ENCODE results near the gene FHL2.

FHL2 gene

GRCh38 chr2:105324732-105325131, 74.1 kb downstream of the FHL2 start:
- no peak for TF ChIP-seq POLR2A (IDR thresholded peaks at IDR 0.05; ENCODE audit: low read depth, low read length)
- FAIRE-seq (peak; percentile 71), DNase-seq (ENCODE audit: insufficient read length, low spot score) (peak; percentile 66)

- TF ChIP-seq POLR2A (IDR thresholded peaks at IDR 0.05; ENCODE audit: low read depth, low read length) = no peak
- FAIRE-seq (no peak), DNase-seq (ENCODE audit: insufficient read length, low spot score) (no peak)
These were observed 74.8 kb downstream of the FHL2 start for GRCh38 chr2:105324101-105324500.

GRCh38 chr2:105323111-105323510, 75.7 kb downstream of the FHL2 start:
- TF ChIP-seq POLR2A (IDR thresholded peaks at IDR 0.05; ENCODE audit: low read depth, low read length) = no peak
- DNase-seq (ENCODE audit: insufficient read length, low spot score) (no peak), FAIRE-seq (no peak)

GRCh38 chr2:105321875-105322646, 76.8 kb downstream of the FHL2 start:
- DNase-seq (ENCODE audit: insufficient read length, low spot score) = no peak
- TF ChIP-seq POLR2A (IDR thresholded peaks at IDR 0.05; ENCODE audit: low read depth, low read length) = no peak
- no peak for FAIRE-seq

- DNase-seq (ENCODE audit: insufficient read length, low spot score) (no peak), FAIRE-seq (no peak)
- TF ChIP-seq POLR2A (IDR thresholded peaks at IDR 0.05; ENCODE audit: low read depth, low read length) = no peak
These were observed 78.1 kb downstream of the FHL2 start for GRCh38 chr2:105320651-105321215.

GRCh38 chr2:105317937-105318336, 80.9 kb downstream of the FHL2 start:
- FAIRE-seq (no peak), DNase-seq (ENCODE audit: insufficient read length, low spot score) (no peak)
- TF ChIP-seq POLR2A (IDR thresholded peaks at IDR 0.05; ENCODE audit: low read depth, low read length) = no peak

- no peak for TF ChIP-seq POLR2A (IDR thresholded peaks at IDR 0.05; ENCODE audit: low read depth, low read length)
- FAIRE-seq (no peak), DNase-seq (ENCODE audit: insufficient read length, low spot score) (no peak)
These were observed 83.5 kb downstream of the FHL2 start for GRCh38 chr2:105315314-105315713.

- DNase-seq (ENCODE audit: insufficient read length, low spot score) = no peak
- TF ChIP-seq POLR2A (IDR thresholded peaks at IDR 0.05; ENCODE audit: low read depth, low read length) = no peak
These were observed 85.0 kb downstream of the FHL2 start for GRCh38 chr2:105313877-105314276.

More at GRCh38 chr2:105313877-105314276, 85.0 kb downstream of the FHL2 start:
- FAIRE-seq = no peak

All from H54 (cell line).